Activated naive CD4-positive, alpha-beta T cell treated with anti-CD3 and anti-CD28 coated beads, Interleukin-2, amount 10 ng/mL, durations not matched to agents 7 days and 5 days (primary cell): ENCODE results near the gene LYPD6.

Experiments
- CTCF ChIA-PET: fragments of 350-600 bp; sonication (Branson Sonifier 250); formaldehyde crosslinking; loops from one replicate; lab custom pipeline; 2021; ENCODE audit warnings: antibody characterized with exemption; lab: Charles Lee
- DNase-seq: peaks from one replicate; pipeline ENCODE4 v3.0.0-alpha.2; 2020
- H3K27ac Mint-ChIP-seq: one replicate; pipeline ENCODE4 v1.8.0; 2021; ENCODE audit warnings: mild to moderate bottlenecking, moderate library complexity, mixed read lengths
- H3K27me3 Mint-ChIP-seq: one replicate; pipeline ENCODE4 v1.8.0; 2021; ENCODE audit warnings: mild to moderate bottlenecking, mixed read lengths
- H3K36me3 Mint-ChIP-seq: one replicate; pipeline ENCODE4 v1.8.0; 2021; ENCODE audit warnings: mixed read lengths
- H3K4me1 Mint-ChIP-seq: one replicate; pipeline ENCODE4 v1.8.0; 2021; ENCODE audit warnings: mixed read lengths
- H3K4me3 Mint-ChIP-seq: one replicate; pipeline ENCODE4 v1.8.0; 2021; ENCODE audit warnings: mild to moderate bottlenecking, moderate library complexity, mixed read lengths
- H3K9me3 Mint-ChIP-seq: one replicate; pipeline ENCODE4 v1.8.0; 2021; ENCODE audit warnings: mixed read lengths

LYPD6 gene

DNA sequence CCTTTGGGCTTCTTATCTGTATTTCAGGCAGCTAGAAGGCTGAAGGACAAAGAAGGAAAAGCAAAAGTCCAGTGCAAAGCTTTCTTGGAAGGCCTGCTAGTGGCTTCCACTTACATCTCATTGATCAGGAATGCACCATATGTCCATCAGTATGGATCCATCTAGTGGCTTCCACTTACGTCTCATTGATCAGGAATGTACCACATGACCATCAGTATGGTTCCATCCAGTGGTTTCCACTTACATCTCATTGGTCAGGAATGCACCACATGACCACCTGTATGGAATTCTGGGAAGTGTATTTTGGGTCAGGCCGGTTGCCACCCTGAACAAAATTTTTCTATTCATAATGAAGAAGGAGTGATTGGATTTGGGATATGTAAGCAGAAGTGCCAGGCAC is 70.6 kb downstream of the LYPD6 start:
- Mint-ChIP-seq H3K4me3 (no peak overlapping the region), H3K9me3 (peaks cover 1% of the 10 kb centered on the region), H3K36me3 (no peaks in the 10 kb centered on the region), H3K4me1 (no peaks in the 10 kb centered on the region), H3K27ac (no peak overlapping the region), H3K27me3 (peaks cover 4% of the 10 kb centered on the region)
- no peak for DNase-seq
- CTCF ChIA-PET: no interaction called here

DNA sequence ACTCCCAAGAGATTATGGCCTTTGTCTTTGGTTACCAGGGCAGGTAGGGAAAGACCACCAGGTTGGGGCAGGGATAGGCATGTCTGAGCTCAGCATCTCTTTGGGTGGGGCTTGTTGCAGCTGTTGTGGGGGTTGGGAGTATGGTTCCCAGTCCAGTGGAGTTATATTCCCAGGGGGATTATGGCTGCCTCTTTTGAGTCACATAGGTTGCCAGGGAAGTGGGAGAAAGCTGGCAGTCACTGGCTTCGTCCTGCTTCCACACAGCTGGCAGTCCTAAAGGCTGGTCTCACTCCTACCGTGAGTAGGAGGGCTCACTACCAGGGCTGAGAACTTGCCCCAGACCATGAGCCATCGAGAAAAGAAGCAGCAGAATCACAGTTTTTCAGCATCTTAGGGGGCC is 79.1 kb downstream of the LYPD6 start:
- Mint-ChIP-seq H3K27ac (no peak overlapping the region), H3K4me3 (no peak overlapping the region), H3K4me1 (no peaks in the 10 kb centered on the region), H3K9me3 (peaks cover 3% of the 10 kb centered on the region), H3K36me3 (no peaks in the 10 kb centered on the region), H3K27me3 (no peaks in the 10 kb centered on the region)
- CTCF ChIA-PET: no interaction called here
- no peak for DNase-seq

DNA sequence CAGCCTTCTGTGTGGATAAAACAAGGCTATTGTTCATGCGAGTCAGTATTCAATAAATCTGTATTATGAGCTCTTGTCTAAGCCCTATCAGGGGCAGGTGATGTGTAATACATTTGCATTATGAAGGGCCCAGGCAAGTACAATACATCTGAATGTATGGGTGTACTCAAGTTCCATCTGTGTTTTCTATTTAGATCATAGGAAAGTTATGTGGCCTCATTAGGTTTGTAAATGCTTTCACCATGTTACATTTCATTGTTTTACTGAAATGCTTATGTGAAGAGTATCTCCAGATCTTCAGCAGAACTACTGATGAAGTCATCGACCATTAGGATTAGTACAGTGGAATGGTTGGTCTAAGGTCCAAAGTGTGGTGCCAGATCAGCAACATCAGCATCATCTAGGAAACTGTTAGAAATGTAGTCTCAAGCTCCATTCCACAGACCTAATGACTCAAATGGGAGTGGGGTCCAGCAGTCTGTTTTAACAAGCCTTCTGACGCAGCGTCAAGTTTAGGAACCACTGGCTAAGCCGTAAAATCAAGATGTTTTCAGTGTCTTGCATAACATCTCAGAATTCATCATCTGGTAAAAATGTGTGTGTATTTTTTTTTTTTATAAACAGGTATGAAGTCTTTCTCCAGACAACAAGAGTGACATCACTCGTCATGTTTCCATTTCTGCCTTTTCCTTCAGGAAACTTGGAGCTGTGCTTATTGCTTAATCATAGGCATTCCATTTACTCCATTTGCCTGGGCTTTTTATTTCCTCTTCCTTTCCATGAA is 80.5 kb downstream of the LYPD6 start:
- no peak for DNase-seq
- CTCF ChIA-PET: no interaction called here
- H3K4me1 Mint-ChIP-seq: no peaks in the 10 kb centered on the region
- peaks cover 4% of the 10 kb centered on the region for H3K27me3 Mint-ChIP-seq
- H3K27ac Mint-ChIP-seq: no peak overlapping the region
- no peaks in the 10 kb centered on the region for H3K36me3 Mint-ChIP-seq
- peaks cover 3% of the 10 kb centered on the region for H3K9me3 Mint-ChIP-seq
- H3K4me3 Mint-ChIP-seq: no peak overlapping the region

DNA sequence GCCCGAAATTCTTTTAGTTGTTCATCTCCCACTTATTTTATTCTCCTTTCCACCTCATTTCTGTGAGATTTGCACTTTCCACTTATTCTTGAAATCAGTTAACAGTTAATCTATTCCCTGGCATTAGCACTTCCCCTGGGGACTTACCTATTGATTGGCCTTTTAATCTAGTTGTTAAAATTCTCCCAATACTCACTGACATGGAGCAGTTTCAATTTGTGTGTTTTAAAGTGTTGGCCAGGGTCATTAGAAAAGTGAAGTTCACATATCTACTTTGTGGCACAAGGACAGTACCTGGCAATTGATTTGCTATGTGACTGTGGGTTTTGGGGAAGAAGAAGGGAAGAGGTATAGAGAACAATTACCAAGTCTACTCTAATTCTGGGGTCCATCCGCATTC is 83.1 kb downstream of the LYPD6 start:
- H3K27me3 Mint-ChIP-seq: peaks cover 4% of the 10 kb centered on the region
- H3K27ac Mint-ChIP-seq: no peak overlapping the region
- CTCF ChIA-PET: no interaction called here

DNA sequence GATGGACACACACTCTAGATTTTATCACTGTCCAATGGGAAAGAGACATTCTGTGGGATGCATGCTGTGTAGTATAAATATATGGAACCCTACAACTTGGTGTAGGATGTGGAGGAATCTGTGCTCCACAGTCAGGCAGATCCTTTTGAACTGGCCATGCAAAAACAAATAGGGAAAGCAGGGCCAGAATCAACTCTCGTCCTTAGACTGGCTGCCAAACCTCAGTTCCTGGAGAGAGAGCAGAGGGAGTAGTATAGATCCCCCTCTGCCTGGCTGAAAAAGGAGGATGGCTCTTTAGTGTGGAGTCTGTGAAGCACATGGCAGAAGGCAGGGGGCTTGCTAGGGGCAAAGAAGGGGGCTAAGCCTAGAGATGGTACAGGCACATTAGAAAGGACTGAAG is 84.7 kb downstream of the LYPD6 start:
- Mint-ChIP-seq H3K27ac (no peak overlapping the region), H3K36me3 (no peaks in the 10 kb centered on the region), H3K9me3 (no peaks in the 10 kb centered on the region), H3K4me1 (no peaks in the 10 kb centered on the region), H3K27me3 (peaks cover 4% of the 10 kb centered on the region), H3K4me3 (no peak overlapping the region)
- CTCF ChIA-PET: no interaction called here
- DNase-seq: no peak

More for the DNA sequence above, 83.1 kb downstream of the LYPD6 start:
- no peak for DNase-seq
- no peaks in the 10 kb centered on the region for H3K4me1 Mint-ChIP-seq
- H3K9me3 Mint-ChIP-seq: peaks cover 3% of the 10 kb centered on the region
- H3K36me3 Mint-ChIP-seq: no peaks in the 10 kb centered on the region
- no peak overlapping the region for H3K4me3 Mint-ChIP-seq

DNA sequence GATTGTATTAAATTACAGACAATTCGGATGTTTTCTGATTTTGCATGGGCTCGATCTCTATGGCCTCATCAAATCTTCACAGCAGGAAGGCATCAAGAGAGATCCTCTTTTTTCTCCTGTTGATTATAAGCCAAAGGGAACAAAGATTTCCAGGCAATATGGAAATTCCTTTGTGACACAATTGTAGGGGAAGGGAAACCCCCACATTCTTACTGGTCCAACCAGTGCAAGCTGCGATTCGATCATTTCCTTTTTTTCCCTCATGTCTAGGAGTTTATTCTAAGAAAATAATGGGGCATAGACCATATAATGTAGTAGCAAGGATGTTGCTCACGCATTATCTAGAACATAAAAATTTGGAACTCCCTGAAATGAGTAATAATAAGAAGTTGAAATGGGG is 87.7 kb downstream of the LYPD6 start:
- Mint-ChIP-seq H3K4me3 (no peak overlapping the region), H3K9me3 (no peaks in the 10 kb centered on the region), H3K36me3 (no peaks in the 10 kb centered on the region), H3K27me3 (peaks cover 4% of the 10 kb centered on the region), H3K27ac (no peak overlapping the region), H3K4me1 (no peaks in the 10 kb centered on the region)
- CTCF ChIA-PET: no interaction called here
- no peak for DNase-seq

DNA sequence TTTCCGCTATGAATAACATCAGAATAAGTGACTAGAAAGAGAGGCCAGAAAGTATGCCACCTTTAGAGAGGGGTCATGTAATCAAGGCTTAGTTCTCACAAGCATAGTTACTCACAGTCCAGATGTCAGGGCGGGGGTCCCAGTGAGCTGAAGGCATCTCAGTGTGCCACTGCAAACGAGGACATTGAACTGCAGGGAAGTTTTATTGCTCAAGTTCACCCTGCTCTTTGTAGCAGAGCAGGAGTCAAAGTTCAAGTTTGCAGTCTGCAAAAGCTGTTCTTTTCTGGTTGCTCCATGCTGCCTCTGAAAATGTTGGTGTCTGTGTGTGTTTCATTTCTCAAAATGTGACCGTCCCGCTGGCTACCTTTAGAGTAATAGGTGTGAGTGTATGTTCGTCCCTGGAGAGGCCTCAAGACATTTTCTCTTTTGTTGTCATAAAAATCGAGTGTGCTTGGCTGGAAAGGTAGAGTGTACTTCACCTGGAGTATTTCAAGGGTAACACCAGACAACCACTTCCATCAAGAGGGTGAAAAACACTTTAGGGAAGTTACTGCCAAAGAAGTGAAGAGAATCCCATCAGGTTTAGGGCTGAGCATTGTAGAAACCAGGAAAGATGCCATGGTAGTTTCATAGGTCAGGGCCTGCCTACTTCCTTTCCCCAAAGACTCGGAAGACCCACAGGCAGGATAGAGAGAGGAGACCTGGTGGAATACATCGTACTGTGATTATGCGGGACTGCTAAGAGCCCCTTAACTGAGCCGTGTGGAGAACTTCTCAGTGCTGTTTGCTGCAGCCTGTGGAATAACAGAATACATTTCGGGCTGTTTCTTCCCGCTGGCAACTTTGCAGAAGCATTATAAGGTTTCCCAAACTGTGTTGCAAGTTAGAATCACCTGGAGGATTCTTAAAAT is 89.9 kb downstream of the LYPD6 start:
- Mint-ChIP-seq H3K4me3 (no peak overlapping the region), H3K4me1 (no peaks in the 10 kb centered on the region), H3K27me3 (peaks cover 1% of the 10 kb centered on the region), H3K27ac (no peak overlapping the region), H3K9me3 (no peaks in the 10 kb centered on the region), H3K36me3 (no peaks in the 10 kb centered on the region)
- CTCF ChIA-PET: no interaction called here
- DNase-seq: no peak

DNA sequence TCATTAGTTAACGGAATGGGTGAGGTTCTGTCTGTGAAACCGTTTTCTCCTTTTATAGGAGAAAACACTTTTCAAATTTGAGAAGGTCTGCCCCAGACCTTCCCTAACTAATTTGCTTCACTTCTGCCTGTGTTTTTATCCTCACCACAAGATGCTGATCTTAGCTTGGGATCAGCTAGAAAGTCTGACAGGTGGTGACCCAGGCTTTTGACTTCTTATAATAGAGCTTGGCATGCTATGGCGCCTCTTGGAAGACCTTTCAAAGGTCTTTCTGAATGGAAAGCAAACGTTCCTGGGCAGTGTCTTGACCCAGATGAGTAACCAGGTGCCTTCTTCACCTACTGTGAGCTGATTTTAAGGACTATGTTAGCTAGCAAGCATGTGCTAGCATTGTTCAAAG is 91.4 kb downstream of the LYPD6 start:
- Mint-ChIP-seq H3K4me1 (no peaks in the 10 kb centered on the region), H3K9me3 (no peaks in the 10 kb centered on the region), H3K27ac (no peak overlapping the region), H3K27me3 (no peaks in the 10 kb centered on the region), H3K4me3 (no peak overlapping the region), H3K36me3 (no peaks in the 10 kb centered on the region)
- CTCF ChIA-PET: no interaction called here
- no peak for DNase-seq

DNA sequence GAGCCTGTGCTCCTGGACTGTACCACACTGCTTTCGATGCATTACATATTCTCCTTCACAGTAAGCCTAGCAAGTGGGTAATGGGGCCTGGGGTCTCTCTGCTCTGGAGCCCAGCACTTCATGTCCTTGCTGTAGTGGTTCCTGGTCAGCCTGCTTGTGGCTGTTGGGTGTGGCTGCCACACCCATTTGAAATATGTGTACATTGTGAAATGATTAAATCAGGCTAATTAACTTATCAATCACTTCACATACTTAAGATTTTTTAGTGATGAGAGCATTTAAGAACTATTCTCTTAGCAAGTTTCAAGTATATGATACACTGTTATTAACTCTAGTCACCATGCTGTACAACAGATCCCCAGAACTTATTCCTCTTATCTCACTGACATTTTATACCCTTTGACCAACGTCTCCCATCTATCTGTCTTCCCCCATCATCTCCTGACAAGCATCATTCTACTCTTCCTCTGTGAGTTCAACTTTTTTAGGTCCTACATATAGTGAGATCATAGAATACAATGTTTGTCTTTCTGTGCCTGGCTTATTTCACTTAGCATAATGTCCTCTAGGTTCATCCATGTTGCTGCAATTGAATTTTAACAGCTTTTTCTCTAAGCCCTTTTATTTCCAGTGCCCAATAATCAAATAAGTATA is 92.1 kb downstream of the LYPD6 start:
- CTCF ChIA-PET: no interaction called here
- no peak overlapping the region for H3K4me3 Mint-ChIP-seq
- no peaks in the 10 kb centered on the region for H3K36me3 Mint-ChIP-seq

DNA sequence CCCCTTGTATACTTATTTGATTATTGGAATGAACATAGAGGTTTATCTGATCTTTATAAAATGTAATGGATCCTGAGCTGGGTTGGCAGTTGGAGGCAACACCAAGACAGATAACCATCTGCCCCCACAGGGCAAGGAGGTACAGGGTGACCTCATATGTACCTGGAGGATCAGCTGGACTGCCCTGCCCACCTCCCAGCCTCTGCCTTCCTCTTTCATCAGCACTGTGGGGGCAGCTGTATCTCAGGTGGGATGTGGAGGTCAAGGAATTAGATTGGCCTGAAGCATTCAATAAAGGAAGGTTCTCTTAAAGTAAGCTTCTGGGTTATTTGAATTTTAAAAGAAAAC is 92.6 kb downstream of the LYPD6 start:
- CTCF ChIA-PET: no interaction called here
- DNase-seq: no peak
- Mint-ChIP-seq H3K27ac (no peak overlapping the region), H3K9me3 (no peaks in the 10 kb centered on the region), H3K36me3 (no peaks in the 10 kb centered on the region), H3K27me3 (no peaks in the 10 kb centered on the region), H3K4me3 (no peak overlapping the region), H3K4me1 (no peaks in the 10 kb centered on the region)

More for the DNA sequence above, 92.1 kb downstream of the LYPD6 start:
- no peak for DNase-seq
- Mint-ChIP-seq H3K27ac (no peak overlapping the region), H3K4me1 (no peaks in the 10 kb centered on the region), H3K9me3 (no peaks in the 10 kb centered on the region), H3K27me3 (no peaks in the 10 kb centered on the region)

DNA sequence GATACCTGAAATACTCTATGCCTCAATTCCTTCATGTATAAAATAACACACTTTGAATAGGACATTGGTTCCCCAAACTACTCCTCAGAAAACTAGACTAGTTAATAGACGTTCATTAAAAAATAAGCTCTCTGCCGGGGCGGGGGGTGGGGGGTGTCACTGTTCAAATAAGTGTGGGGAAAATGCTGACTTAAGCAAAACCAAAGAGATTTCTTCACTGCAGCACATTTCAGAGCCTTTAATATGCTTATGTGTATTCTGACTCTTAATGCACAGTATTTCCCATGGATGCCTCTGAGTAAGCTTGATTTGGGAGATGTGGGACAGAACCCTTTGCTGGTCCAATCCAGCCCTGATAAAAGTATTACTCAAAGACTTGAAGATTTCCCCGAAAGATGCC is 93.2 kb downstream of the LYPD6 start:
- no peaks in the 10 kb centered on the region for H3K4me1 Mint-ChIP-seq
- H3K9me3 Mint-ChIP-seq: no peaks in the 10 kb centered on the region
- CTCF ChIA-PET: no interaction called here
- H3K4me3 Mint-ChIP-seq: no peak overlapping the region
- no peaks in the 10 kb centered on the region for H3K36me3 Mint-ChIP-seq
- DNase-seq: no peak
- no peak overlapping the region for H3K27ac Mint-ChIP-seq
- H3K27me3 Mint-ChIP-seq: no peaks in the 10 kb centered on the region

DNA sequence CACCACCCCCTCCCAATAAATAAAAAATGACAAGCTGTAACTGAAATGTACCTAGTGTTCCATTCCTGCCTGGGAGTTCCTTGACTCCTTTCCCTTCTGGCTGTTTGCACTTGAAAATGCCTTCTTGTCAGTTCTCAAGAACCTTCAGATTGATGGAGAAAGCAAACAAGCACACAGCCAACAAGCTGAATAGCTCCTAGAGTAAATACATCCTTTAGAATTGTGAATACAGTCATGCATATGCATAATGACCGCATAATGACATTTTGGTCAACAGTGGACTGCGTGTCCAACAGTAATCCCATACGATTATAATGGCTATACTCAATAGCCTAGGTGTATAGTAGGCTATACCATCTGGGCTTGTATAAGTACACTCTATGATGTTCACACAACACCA is 97.0 kb downstream of the LYPD6 start:
- Mint-ChIP-seq H3K27me3 (no peaks in the 10 kb centered on the region), H3K27ac (no peak overlapping the region), H3K9me3 (no peaks in the 10 kb centered on the region), H3K36me3 (no peaks in the 10 kb centered on the region), H3K4me3 (no peak overlapping the region), H3K4me1 (no peaks in the 10 kb centered on the region)
- no peak for DNase-seq
- CTCF ChIA-PET: no interaction called here

DNA sequence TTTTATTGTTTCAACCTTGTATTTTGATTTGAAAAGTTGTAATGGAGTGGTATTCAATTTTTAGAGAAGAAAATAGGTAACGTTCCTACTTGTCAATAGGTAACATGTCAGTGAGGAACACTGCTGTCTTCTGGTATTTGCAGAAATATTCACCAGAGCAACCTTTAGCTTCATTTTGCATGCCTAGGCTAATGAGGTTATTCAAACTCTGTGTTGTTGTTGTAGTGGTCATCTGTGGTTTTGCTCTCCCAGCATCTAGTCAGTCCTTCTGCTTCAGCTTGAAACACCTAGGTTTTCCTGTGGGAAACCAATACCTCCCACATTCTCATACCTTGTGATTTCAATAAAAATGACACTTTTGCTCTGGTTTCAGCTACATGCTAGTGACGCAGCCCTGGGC is 98.4 kb downstream of the LYPD6 start:
- no peak overlapping the region for H3K4me3 Mint-ChIP-seq
- no peak for DNase-seq
- H3K9me3 Mint-ChIP-seq: no peaks in the 10 kb centered on the region
- CTCF ChIA-PET: no interaction called here
- no peaks in the 10 kb centered on the region for H3K4me1 Mint-ChIP-seq
- no peak overlapping the region for H3K27ac Mint-ChIP-seq
- no peaks in the 10 kb centered on the region for H3K36me3 Mint-ChIP-seq
- H3K27me3 Mint-ChIP-seq: no peaks in the 10 kb centered on the region

DNA sequence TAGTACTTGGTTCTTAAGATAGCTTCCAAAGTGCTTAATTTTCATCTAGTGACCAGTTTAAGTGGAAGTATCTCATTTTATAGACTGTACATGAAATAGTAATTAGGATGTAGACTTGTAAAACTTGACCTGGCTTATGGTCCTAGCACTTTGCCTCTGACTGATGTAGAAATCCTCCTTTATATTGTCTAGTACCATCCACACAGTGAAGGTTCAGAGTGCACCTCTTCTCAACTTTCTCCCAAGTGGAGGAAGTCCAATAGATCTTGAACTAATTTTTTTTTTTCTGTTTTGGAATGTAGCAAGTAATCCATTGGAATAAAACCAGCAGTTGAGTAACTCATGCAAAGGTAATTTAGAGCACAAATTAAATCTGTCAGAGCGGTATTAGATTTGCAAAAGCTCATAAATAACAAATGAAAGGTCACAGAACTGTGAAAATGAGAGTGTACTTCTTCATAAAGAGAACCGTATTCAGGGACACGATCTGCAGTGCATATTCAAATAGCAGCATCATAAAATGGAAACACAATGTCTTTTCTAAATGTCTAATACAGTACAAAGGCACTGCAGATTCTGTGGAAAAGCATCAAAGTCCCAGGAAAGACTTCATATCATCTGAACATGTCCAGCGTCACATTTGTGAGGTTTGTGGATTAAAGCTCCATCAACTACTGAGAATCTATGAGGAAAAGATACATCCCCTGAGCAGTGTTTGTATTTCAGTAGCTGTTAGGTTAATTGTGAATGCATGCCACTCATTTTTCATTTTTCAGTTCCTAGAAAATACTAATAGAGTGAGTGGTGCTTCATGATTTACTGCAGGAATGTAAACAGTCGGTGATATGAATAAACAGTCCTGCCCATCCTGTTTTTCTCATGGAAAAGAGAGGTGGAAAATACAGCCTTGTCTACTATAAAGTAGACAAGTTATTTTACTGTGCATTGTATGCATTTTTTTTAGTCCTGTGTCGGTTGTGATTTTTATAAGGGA is 100.7 kb downstream of the LYPD6 start:
- Mint-ChIP-seq H3K36me3 (no peaks in the 10 kb centered on the region), H3K27ac (no peak overlapping the region), H3K4me1 (no peaks in the 10 kb centered on the region), H3K9me3 (no peaks in the 10 kb centered on the region), H3K4me3 (no peak overlapping the region), H3K27me3 (no peaks in the 10 kb centered on the region)
- DNase-seq: no peak
- CTCF ChIA-PET: no interaction called here
